GM18499 (cell line): ENCODE measurements around the gene ESAM.

Experiments used
- ATAC-seq: cut with Tn5 transposase; IDR thresholded peaks from one replicate; pipeline ENCODE4 v1.9.1; 2021; ENCODE audit warnings: moderate number of reproducible peaks; ENCODE audit not compliant: insufficient read depth, unreplicated experiment

Gene ESAM, protein sequence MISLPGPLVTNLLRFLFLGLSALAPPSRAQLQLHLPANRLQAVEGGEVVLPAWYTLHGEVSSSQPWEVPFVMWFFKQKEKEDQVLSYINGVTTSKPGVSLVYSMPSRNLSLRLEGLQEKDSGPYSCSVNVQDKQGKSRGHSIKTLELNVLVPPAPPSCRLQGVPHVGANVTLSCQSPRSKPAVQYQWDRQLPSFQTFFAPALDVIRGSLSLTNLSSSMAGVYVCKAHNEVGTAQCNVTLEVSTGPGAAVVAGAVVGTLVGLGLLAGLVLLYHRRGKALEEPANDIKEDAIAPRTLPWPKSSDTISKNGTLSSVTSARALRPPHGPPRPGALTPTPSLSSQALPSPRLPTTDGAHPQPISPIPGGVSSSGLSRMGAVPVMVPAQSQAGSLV

DNA sequence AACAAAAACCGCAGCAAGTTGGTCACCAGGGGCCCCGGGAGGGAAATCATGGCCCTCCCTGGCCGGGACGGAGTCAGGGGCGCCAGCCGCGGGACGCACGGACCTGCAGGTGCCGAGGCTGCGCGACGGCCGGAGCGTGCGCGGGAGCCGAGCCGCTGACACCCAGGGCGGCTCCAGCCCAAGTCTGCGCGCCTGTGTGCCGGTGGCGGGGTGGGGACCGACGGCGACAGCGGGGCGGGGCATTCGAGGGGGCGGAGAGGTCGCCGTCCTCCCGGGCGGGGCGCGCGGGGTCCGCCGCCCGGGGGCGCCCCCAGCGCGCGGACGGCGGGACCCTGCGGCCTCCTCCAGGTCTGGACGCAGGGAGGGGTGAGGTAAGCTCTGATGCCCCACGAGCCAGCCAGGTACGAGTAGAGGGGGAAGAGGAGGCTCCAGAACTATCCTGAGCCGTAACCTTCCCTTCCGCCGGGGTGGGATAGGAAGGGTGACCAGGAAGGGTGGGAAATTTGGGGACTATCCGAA is at the start of gene ESAM:
TSS of gene ESAM (minus strand) at position 186 of the 519 bp plus-strand sequence. CDS start at position 50, 136 bp downstream.
- ATAC-seq = no peak

DNA sequence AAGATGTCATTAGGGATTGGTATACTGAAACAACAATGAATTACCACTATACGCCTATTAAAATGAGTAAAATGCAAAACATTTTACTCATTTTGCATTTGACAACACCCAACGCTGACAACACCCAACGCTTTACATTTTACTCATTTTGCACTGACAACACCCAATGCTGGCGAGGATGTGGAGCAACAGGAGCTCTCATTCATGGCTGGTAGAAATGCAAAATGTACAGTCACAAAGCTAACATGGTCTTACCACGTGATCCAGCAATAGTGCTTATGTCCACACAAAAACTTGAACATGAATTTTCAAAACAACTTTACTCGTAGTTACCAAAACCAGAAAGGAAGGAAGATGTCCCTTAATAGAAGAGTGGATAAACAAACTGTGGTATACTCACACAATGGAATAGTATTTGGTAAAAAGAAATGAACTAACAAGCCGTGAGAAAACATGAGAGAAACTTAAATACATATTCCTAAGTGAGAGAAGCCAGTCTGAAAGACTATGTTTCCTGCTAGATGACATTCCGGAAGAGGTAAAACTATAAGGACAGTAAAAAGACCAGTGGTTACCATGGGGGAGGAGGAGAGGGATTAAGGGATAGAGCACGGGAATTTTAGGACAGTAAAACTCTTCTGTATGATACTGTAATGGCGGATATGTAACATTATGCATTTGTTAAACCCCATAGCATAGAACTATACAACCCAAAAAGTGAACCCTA is 49.5 kb upstream of the ESAM start:
- no peak for ATAC-seq

DNA sequence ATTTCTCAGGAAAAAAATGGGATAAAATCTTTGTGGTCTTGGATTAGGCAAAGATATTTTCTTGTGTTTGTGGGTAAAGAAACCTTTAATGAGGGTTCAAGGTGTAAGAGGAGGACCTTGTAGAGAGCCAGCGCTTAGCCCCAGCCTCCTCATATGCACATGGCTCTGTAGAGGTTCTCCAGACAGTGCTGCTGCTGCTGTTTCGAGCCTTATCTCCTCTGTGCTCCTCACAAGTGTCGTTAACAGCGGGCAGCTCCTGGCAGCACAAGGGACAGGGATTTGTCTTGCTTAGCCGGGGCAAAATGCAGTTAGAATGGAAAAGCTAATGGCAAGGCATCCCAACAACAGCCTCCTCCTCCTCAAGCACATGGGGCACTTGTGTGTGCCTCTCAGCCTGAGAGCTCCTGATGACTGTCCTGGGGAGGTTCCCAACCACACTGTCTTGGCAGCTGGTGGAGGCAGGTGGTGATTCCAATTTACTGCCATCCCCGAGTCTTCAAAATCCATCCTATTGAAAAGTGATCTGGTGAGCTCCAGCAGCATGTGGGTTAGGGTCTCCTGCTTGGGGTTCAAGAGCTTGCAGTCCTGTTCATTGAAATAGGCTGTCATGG is 45.7 kb upstream of the ESAM start:
- no peak for ATAC-seq

DNA sequence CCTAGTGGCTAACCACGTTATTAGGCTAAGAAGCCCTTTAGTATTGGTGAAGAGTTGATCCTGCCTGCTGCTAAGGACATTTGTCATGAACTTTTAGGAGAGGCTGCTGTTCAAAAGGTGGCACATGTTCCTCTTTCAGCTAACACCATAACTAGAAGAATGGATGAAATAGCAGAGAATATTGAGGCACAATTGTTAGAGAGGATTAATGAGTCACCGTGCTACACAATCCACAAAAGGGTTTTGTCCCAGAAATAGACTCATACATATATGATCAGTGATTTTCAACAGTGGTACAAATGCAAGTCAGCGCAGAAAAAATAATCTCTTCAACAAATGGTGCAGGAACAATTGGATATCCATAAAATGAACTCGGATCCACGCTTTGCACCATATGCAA is 45.1 kb upstream of the ESAM start:
- no peak for ATAC-seq

DNA sequence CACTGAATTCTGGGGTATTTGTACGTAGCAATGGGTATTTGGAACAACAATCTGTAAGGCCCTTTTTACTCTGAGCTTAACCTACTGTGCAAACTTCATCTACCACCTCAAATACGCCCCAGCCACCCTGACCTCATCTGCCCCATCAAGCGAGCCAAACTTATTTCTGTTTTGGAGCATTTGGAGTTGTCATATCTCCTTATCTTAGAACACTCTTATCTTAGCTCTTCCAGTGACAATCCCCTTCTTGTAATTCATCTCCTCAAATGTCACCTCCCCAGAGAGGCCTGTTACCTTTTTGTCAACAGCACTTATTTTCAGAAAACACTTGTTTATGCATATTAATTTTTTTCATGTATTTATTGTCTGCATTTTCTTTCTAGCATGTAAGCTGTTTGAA is 42.8 kb upstream of the ESAM start:
- no peak for ATAC-seq

DNA sequence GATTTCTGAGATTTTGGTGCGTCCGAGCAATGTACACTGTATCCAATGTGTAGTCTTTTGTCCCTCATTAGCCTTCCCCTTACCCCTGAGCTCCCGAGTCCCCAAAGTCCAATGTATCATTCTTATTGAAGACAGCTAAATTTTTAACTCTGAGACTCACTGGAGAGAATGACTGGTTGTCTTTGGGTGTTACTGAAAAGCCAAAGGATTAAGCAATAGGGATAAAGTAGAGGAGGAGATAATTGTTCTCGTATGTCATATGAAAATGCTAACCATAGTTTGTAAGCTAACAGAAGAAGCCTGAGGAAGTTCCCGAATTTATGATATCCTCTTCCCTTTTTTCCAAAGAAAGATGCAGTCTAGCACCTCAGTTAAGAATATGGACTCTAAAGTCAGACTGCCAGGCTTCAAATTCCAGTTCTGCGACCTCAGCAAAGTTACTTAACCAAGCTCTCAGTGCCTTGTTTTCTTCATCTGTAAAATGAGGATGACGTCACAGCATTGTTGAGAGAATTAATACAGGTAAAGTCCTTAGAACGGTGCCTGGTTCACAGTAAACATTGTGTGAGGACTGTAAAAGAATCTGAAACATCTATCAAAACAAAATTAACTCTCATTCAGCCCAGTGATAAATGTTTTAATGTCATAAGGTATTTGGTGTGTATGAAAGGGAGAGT is 39.7 kb upstream of the ESAM start:
- ATAC-seq = no peak

DNA sequence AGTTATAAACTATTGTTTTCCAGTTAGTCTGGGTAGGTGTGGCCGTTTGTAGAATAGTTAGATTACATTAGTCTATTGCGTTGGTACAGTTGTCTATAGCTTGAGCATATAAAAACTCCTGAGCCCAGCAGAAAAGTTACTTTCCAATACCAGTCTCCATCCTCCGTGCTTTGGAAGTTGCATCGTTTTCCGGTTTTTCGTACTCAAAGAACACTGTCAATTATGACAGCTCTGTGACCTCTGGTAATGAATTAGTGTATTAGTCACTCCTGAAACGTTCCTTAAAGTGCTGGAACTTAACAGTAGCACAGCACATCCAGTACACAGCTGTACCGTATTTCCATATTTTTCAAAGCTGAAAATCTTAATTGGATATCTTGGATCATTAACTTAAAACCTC is 38.9 kb upstream of the ESAM start:
- no peak for ATAC-seq

DNA sequence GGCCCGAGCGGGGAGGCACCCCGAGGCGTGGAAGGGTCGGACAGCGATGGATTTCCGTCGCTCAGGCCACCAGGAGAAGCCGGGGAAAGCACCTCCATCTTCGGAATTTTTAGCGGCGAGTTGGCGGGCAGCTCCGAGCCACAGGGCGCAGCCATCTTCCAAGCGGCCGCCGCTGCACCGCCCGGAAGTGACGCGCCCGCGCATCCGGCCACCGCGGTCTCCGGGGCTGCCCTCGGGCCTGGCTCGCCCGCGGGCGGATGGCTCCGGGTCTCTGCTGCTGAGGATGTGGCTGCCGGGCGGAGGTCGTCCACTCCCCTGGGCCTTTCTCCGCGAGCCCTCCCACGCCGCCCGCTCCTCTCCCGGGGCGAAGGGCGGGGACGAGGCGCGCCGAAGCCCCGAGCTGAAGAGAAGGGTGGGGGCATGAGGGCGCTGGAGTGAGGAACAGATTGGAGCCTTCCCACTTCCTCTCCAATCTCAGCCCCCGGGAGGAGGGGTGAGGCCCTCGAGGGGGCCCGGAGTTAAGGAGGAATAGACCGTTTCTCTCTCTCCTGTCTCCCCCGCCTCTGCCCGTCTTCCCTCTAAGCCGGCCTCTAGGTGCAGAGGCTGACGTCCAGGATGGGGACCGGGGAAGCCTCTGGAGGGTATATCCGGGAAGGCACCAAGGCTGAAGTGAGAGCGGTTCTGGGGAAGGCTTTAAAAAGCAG is 38.3 kb upstream of the ESAM start, which contains the start of gene MSANTD2:
TSS of gene MSANTD2 (minus strand) at position 181 of the 704 bp plus-strand sequence. CDS start at position 155, 26 bp downstream.
- ATAC-seq = peak; percentile 66

DNA sequence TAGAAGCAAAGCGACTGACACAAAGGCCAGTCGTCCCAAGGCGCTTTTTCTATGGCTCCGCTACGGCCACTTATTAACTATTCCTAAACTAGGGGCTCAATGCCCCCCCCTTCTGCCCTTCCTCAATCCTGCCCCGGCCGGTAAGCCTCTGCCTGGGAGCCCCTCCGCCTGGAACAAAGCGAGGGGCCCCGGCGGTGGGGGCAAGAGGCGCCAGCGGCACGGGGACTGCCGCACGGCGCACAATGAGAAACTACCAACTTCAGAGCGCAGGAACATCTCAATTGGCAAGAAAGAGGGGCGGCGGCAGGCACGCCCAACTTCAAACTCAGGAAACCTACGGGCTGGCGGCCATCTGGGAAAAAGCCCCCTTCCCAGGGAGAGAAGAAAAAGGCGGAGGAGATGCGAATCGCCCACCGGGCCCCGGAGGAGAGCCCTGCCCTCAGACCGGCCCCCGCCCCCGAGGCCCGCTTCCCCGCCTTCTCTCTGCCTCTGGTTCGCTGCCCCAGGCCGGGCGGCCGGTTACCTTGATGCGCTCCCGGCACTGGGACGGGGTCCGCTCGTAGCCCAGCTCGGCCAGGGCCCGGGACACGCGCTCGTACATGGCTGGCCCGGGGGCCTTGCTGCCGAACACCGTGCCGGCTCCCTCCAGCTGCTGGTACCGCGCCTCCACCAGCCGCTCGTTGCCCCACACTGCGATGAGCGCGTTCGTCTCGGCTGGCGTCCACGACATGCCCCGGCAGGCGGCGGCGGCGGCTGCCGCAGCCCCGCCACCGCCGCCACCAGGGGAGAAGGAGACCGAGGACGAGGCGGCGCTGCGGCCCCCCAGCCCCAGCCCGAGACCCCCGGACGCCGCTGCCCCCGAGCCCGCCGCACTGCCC is 37.5 kb upstream of the ESAM start:
- ATAC-seq = no peak

DNA sequence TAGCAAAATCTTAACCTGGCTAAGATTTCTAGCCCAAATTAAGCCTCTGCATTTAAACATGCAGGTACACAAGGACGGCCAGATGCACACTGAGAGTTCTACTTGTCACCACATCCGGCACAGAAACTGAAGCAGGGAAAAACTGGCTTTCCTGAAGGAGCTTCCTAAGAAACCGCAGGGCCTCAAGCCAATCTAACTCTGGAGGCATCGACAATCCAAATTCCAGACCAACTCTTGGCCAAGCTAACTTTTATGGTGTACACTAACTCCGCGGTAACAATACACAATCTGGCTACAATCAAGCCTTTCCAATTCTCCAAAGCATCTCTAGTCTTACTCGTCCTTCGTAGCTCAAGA is 36.9 kb upstream of the ESAM start:
- no peak for ATAC-seq

DNA sequence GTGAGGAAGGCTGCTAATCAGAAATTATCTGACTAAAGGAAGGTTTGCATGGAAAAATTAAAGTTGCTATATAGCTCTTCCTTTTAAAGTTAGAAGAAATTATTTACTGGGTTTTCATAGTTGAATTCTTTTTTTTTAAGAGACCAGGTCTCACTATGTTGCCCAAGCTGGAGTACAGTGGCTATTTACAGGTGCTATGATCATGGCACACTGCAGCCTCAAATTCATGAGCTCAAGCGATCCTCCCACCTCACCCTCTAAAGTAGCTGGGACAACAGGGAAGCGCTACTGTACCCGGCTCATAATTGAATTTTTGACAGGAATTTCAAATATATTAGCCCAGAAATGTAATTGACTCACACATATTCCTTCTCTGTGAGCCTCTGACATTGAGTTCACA is 34.2 kb upstream of the ESAM start:
- ATAC-seq = no peak

DNA sequence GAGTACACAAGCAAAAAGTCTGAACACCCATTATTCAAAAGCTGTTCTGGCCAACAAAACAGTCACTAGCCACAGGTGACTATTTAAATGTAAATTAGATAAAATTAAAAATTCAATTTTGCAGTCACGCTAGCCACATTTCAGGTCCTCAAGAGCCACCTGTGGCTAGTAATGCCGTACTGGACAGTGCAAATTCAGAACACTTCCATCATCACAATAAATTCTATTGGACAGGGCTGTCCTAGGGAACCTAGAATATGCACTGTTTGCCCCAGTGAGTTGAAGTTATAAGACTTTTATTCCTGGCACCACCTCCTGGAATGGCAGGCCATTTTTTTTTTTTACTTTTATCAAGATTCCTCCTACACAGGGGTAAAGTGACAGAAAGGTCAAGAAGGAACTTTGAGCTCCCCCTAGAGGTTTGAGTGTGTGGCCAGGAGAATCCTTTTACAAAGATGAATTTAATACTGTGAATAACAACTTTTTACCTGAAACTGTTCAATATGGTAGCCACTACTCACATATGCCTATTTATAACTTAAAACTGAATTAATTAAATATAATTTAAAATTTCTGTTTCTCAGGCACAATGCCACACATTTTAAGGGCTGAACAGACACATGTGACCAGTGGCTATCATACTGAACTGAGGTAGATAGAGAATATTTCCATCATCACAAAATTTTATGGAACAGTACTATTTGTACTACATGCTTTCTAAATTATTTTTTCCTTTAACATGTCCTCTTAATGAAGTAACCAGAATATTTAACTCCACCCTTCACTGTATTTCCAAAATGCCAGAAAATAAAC is 31.6 kb upstream of the ESAM start:
- no peak for ATAC-seq

DNA sequence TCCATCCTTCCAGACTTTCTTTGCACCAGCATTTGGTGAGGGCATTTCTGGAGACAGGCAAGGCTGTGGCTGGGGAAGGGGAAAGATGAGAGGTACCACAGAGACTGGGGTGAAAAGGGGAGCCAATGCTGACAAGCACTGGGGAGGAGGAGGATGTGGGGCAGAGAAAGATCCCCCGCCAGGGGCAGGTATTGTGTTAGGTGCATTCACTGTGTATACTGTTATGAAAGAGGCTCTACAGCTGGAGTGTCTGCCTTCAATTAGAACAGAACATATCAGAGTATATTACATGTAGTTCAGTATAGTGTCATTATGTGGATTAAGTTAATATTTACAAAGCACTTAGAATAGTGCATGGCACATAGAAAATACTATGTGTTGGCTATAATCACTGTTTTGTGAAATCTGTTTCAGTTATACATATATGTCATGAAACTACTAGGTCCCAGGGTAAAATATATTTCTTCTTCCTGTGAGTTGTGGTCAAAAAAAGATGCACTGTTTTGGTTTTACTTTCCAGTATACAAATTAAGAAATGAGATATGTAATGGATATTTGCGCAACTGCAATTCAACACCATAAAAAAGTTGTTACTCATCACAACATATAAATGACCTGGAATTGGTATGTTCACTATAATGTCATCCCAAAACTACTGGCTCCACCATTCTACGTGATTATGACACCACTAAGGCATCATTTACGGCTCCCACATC is 29.7 kb upstream of the ESAM start:
- ATAC-seq = peak; percentile 68

DNA sequence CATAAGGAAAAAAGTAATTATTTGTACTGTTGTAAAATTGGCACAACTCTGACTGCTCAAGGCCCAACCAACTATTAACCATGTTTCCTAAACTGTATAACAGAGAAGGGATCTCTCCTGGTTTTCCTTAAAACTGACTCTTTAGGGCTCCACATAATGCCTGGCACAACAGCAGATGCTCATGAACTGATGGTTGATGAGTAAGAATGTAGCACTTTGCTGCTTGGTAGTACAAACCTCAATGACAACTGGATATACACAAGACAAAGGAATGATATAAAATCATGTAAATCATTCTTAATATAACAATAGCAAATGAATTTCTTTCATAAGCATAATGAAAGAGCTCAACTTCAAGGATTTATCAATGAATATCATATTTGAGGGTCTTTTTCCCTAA is 26.4 kb upstream of the ESAM start:
- no peak for ATAC-seq

DNA sequence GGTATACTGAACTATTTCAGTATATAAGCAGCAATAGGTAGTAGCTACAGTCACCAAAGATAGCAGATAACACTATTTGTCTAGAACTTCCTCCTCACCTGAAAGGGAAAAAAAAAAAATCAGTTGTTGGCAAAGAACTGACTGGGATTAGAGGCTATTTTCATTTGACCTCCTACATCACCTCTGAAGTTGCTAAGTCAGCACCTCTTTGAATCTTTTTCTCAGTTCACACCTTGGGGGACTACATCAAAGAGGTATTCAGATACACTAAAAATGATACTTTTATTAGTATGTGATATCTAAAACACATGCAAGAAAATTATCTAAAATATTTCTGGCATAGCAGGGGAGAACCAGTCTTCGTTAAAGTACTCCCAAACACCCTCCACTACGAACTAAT is 22.0 kb upstream of the ESAM start:
- no peak for ATAC-seq

DNA sequence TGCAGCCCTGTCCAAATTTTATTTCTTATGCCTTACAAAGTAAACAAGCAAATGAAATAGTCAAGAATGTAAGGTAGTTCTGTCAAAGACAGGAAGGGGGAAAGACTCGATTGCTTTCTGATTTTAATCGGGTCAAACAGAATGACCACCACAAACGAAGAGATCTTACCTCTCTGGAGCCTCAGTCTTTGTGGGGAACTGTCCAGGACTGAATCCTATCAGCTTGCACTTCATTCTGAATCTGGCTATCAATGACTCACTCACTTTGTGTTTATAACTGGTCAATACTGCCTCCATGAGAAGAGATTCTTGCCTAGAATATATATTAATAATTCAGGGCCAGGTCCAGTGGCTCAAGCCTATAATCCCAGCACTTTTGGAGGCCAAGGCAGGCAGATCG is 20.9 kb upstream of the ESAM start:
- no peak for ATAC-seq

DNA sequence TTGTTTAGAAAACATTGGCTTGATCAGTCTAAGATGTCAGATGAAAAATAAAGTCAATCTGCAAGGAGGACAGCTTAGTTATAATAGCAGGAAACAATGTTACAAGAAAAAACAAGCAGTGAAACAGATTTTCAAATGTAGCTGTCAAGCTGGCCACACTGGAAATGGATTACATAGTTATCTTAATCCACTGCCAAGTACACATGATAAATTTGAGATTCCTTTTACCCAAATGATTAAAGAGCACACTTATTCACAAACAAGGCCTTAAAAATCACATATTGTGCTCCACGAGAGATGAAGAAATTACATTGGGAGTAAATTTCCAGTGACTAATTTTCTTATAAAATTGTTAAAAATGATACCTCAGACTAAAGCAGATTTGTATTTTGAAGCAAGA is 17.5 kb upstream of the ESAM start:
- ATAC-seq = no peak

DNA sequence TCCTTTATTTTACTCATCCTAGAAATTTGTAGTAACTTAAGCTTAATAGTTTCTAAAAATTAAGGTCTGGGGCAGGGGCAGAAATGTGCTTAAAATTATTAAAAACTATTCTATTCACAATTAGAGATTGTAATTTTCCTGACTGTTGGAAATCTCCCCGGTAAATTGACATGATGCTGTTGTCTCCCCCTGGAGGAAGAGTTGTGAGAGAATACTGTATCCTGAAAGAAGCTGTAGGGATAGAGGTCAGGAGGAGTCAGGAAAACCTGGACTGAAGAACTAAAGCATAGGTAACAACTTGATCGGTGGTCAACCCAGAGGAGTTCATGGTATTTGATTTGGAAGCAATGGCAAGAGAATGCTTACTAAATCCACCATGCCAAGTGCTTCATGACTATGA is 16.2 kb upstream of the ESAM start:
- ATAC-seq = no peak
